ENCODE results near the gene RASL10B.
"Not testable (repeated sequence)": the region's sequence is repeated elsewhere in the genome, so short reads cannot be mapped to it uniquely, and the experiment has no call there.

The RASL10B gene

DNA sequence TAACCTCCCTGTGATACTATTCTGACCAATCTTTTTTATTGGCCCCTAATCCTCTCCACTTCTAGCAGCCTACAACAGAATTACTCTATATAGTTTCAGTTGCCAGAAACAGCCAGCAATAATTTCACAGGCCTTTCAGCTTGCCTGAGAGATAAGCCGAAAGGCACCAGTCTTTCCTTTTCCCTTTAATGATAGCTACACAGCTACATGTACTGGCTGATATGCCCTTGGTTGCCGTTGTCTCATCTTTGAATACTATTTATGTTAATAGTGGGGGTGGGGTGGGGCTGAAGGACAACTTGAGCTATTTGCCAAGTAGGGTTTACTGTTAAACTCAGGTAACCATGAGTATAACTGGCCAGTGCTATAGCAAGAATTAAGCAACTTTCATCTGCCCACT, 35.8 kb upstream of the RASL10B start:
- Histone ChIP-seq H3K79me2 (ENCODE audit: control insufficient read depth, low read length) (no peaks in the 10 kb centered on the region), H3K27me3 (ENCODE audit: control insufficient read depth, low read length) (no peaks in the 10 kb centered on the region), H4K20me1 (ENCODE audit: control insufficient read depth, insufficient read depth, low read depth, low read length) (no peaks in the 10 kb centered on the region), H3K4me2 (ENCODE audit: low read length) (no peak overlapping the region), H3K27ac (ENCODE audit: low read depth, low read length) (no peak overlapping the region), H3K9me3 (ENCODE audit: control insufficient read depth, insufficient read depth, low read length) (no peaks in the 10 kb centered on the region), H3K36me3 (ENCODE audit: control insufficient read depth, low read length) (peaks cover 19% of the 10 kb centered on the region), H3K4me1 (ENCODE audit: control insufficient read depth, low read length) (no peaks in the 10 kb centered on the region), H3K9me2 (replicated peaks; ENCODE audit: control insufficient read depth, low read length) (no peaks in the 10 kb centered on the region), H3K4me3 (ENCODE audit: low read length) (no peak overlapping the region), H3F3A (ENCODE audit: control insufficient read depth, insufficient read depth) (no peaks in the 10 kb centered on the region)
- TF ChIP-seq CTCF (IDR thresholded peaks at IDR 0.05; ENCODE audit: low read depth, low read length, poor library complexity, severe bottlenecking) = no peak
- no peak for TF ChIP-seq EZH2phosphoT487 (IDR thresholded peaks at IDR 0.05; ENCODE audit: borderline replicate concordance, low read length)

DNA sequence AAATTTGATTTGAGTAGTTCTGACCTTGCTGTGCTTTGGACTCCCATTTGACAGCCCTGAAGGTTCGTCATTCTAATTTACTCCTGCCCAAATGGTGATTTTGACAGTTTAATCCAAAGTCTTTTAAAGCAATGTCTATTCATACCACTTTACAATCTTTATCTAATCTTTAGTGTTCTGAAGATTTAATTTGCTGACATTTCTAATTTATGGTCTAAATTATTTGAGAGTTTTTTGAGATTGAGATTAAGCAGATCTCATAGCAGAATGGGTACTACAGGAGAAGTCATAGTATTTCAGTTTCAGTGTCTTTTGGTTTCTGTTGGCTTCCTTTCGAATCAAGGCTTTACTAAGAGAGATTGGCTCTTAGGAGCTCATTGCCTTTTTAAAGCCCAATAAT, 32.6 kb upstream of the RASL10B start:
- TF ChIP-seq CTCF (IDR thresholded peaks at IDR 0.05; ENCODE audit: low read depth, low read length, poor library complexity, severe bottlenecking) = no peak
- H3K27ac ChIP-seq (ENCODE audit: low read depth, low read length) = no peak overlapping the region
- H3K9me3 ChIP-seq (ENCODE audit: control insufficient read depth, insufficient read depth, low read length) = no peaks in the 10 kb centered on the region
- H3K27me3 ChIP-seq (ENCODE audit: control insufficient read depth, low read length) = no peaks in the 10 kb centered on the region
- no peaks in the 10 kb centered on the region for H3K79me2 ChIP-seq (ENCODE audit: control insufficient read depth, low read length)
- no peaks in the 10 kb centered on the region for H3F3A ChIP-seq (ENCODE audit: control insufficient read depth, insufficient read depth)
- no peaks in the 10 kb centered on the region for H3K4me1 ChIP-seq (ENCODE audit: control insufficient read depth, low read length)
- no peak overlapping the region for H3K4me2 ChIP-seq (ENCODE audit: low read length)
- no peaks in the 10 kb centered on the region for H4K20me1 ChIP-seq (ENCODE audit: control insufficient read depth, insufficient read depth, low read depth, low read length)
- no peaks in the 10 kb centered on the region for H3K9me2 ChIP-seq (replicated peaks; ENCODE audit: control insufficient read depth, low read length)
- no peak overlapping the region for H3K4me3 ChIP-seq (ENCODE audit: low read length)
- peaks cover 17% of the 10 kb centered on the region for H3K36me3 ChIP-seq (ENCODE audit: control insufficient read depth, low read length)

DNA sequence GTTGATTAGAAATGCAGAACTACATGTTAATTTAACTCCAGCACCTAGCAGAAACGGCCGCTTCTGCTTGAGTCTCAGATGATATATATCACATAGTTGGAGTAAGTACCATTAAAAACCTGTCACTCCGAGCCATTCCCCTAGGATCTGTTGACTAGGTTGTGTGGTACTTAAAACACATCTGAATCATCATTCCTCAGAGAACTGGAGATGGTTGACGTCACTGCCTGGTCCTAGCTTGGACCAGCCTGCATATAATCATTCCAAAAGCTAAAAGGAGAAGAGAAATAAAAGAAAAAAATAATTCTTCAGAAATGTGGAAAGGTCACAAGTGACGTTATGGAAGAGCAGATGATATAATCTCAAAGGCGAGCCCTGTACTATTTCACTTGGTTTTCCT, 31.3 kb upstream of the RASL10B start:
- H3K9me3 ChIP-seq (ENCODE audit: control insufficient read depth, insufficient read depth, low read length) = no peaks in the 10 kb centered on the region
- H3K4me3 ChIP-seq (ENCODE audit: low read length) = no peak overlapping the region
- H3K4me2 ChIP-seq (ENCODE audit: low read length) = no peak overlapping the region
- peaks cover 9% of the 10 kb centered on the region for H3K36me3 ChIP-seq (ENCODE audit: control insufficient read depth, low read length)
- no peaks in the 10 kb centered on the region for H3K27me3 ChIP-seq (ENCODE audit: control insufficient read depth, low read length)
- no peaks in the 10 kb centered on the region for H3F3A ChIP-seq (ENCODE audit: control insufficient read depth, insufficient read depth)
- H4K20me1 ChIP-seq (ENCODE audit: control insufficient read depth, insufficient read depth, low read depth, low read length) = no peaks in the 10 kb centered on the region; the same call in 1 of the 2 replicates
- H3K9me2 ChIP-seq (replicated peaks; ENCODE audit: control insufficient read depth, low read length) = no peaks in the 10 kb centered on the region
- H3K4me1 ChIP-seq (ENCODE audit: control insufficient read depth, low read length) = no peaks in the 10 kb centered on the region
- H3K79me2 ChIP-seq (ENCODE audit: control insufficient read depth, low read length) = no peaks in the 10 kb centered on the region
- no peak overlapping the region for H3K27ac ChIP-seq (ENCODE audit: low read depth, low read length)
- TF ChIP-seq CTCF (IDR thresholded peaks at IDR 0.05; ENCODE audit: low read depth, low read length, poor library complexity, severe bottlenecking) (no peak), EZH2phosphoT487 (IDR thresholded peaks at IDR 0.05; ENCODE audit: borderline replicate concordance, low read length) (no peak)

- no peak for TF ChIP-seq EZH2phosphoT487 (IDR thresholded peaks at IDR 0.05; ENCODE audit: borderline replicate concordance, low read length)
- no peak for TF ChIP-seq CTCF (IDR thresholded peaks at IDR 0.05; ENCODE audit: low read depth, low read length, poor library complexity, severe bottlenecking)
- no peaks in the 10 kb centered on the region for H3K9me2 ChIP-seq (replicated peaks; ENCODE audit: control insufficient read depth, low read length)
- H3K4me1 ChIP-seq (ENCODE audit: control insufficient read depth, low read length) = no peaks in the 10 kb centered on the region
- H3K9me3 ChIP-seq (ENCODE audit: control insufficient read depth, insufficient read depth, low read length) = no peaks in the 10 kb centered on the region
- no peaks in the 10 kb centered on the region for H3K79me2 ChIP-seq (ENCODE audit: control insufficient read depth, low read length)
- no peaks in the 10 kb centered on the region for H3K27me3 ChIP-seq (ENCODE audit: control insufficient read depth, low read length)
- H3K27ac ChIP-seq (ENCODE audit: low read depth, low read length) = no peak overlapping the region
- peaks cover 3% of the 10 kb centered on the region; the same call in 1 of the 2 replicates for H3K36me3 ChIP-seq (ENCODE audit: control insufficient read depth, low read length)
- no peak overlapping the region for H3K4me3 ChIP-seq (ENCODE audit: low read length)
- H4K20me1 ChIP-seq (ENCODE audit: control insufficient read depth, insufficient read depth, low read depth, low read length) = no peaks in the 10 kb centered on the region; the same call in 1 of the 2 replicates
- H3F3A ChIP-seq (ENCODE audit: control insufficient read depth, insufficient read depth) = no peaks in the 10 kb centered on the region
- no peak overlapping the region for H3K4me2 ChIP-seq (ENCODE audit: low read length)
These were observed 29.9 kb upstream of the RASL10B start for GRCh38 chr17:35701491-35701890.

DNA sequence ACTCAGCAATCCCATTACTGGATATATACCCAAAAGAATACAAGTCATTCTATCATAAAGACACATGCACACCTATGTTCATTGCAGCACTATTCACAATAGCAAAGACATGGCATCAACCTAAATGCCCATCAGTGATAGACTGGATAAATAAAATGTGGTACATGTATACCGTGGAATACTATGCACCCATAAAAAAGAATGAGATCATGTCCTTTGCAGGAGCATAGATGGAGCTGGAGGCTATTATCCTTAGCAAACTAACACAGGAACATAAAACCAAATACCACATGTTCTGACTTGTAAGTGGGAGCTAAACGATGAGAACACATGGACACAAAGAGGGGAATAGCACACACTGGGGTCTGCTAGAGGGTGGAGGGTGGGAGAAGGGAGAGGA, 28.1 kb upstream of the RASL10B start:
- not testable (repeated sequence) for H3K36me3 ChIP-seq (ENCODE audit: control insufficient read depth, low read length); H3K4me2 ChIP-seq (ENCODE audit: low read length); H3K9me2 ChIP-seq (replicated peaks; ENCODE audit: control insufficient read depth, low read length); H3K27me3 ChIP-seq (ENCODE audit: control insufficient read depth, low read length); H3K4me1 ChIP-seq (ENCODE audit: control insufficient read depth, low read length); H3K9me3 ChIP-seq (ENCODE audit: control insufficient read depth, insufficient read depth, low read length); H3K79me2 ChIP-seq (ENCODE audit: control insufficient read depth, low read length); H4K20me1 ChIP-seq (ENCODE audit: control insufficient read depth, insufficient read depth, low read depth, low read length); H3F3A ChIP-seq (ENCODE audit: control insufficient read depth, insufficient read depth); H3K4me3 ChIP-seq (ENCODE audit: low read length); H3K27ac ChIP-seq (ENCODE audit: low read depth, low read length)

All from DOHH2 (cell line).